Stimulated activated CD4-positive, alpha-beta T cell treated with anti-CD3 and anti-CD28 coated beads, Interleukin-1b, Interleukin-23, amount 100 ng/mL, for 1 hour (primary cell): ENCODE results near the gene EFCAB10.
"Not testable (repeated sequence)": the region's sequence is repeated elsewhere in the genome, so short reads cannot be mapped to it uniquely, and the experiment has no call there.

Experiments used
- DNase-seq, 2 donors: peaks; one replicate each; pipeline ENCODE4 v3.0.0-alpha.2; 2020; ENCODE audit warnings: low read depth in 2 of 2

EFCAB10 gene

DNA sequence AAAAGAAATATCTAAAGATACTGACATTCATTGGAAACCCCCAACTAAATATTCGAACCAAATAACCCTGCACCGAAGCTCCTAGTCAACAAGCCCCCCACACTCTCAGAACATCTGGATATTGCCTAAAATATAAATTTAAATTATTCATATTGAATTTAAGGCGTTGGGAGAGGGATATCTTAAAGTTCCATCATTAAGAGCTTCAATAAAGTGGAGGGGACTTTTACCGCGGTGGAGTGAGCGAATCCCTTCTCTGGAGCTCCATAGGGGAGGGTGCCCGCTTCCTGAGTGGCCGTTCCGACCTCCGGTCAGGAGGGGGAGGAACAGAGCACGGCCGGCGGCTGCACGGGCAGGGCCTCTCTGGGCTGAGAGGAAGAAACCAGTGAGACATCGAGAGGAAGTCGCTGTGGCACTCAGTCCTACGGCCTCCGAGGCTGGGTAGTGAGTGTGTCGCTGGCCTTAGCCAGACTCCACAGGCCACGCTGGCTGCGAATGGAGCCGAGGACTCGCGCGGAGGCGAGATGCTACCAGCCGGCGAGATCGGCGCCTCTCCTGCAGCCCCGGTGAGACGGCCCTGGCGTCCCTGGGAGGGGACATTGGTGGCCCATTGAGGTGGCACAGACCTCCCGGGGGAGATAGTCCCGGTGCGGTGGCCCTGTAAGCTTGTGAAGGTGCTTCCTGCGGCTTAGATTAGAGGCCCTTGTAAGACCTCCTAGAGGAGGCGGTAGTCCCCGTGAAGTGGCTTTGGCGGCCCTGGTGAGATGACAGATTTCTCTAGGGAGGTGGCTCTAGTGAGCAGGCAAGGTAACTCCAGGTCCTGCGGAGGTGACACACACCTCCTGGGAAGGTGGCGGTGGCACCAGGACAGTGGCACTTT, 49.3 kb downstream of the EFCAB10 start, which contains the start of gene RINT1:
Gene RINT1 (plus strand): TSS at position 410 of the 880 bp plus-strand sequence. CDS start 115 bp downstream, at position 525.
- peak; percentile 72 to 78 for DNase-seq

DNA sequence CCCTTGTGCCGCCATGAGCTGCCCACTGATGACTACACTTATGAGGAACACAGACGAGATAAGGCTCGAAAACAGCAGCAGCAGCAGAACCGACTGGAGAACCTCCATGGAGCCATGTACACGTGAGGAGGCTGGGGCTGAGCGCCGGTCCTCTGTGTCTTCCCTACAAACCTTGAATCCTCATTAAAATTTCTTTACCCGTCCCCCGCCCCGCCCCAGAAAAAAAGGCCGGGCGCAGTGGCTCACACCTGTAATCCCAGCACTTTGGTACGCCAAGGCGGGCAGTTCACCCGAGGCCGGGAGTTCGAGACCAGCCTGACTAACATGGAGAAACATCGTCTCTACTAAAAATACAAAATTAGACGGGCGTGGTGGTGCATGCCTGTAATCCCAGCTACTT, 50.7 kb downstream of the EFCAB10 start:
- DNase-seq, result no peak

DNA sequence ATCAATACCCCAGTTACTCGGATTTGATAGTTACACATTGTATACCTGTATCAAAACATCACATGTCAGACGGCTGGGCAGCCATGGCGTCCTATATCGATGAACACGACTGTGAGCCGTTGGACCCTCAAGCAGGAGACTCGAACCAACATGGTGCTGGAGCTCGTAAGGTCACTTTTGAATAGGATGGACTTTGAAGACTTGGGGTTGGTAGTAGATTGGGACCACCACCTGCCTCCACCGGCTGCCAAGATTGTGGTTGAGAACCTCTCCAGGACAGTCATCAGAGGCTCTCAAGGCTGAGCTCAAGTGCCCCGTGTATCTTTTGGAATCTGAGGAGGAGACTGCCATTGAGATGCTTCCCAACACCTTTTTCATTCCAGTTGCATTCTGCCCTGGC, 51.2 kb downstream of the EFCAB10 start:
- DNase-seq, result no peak

DNA sequence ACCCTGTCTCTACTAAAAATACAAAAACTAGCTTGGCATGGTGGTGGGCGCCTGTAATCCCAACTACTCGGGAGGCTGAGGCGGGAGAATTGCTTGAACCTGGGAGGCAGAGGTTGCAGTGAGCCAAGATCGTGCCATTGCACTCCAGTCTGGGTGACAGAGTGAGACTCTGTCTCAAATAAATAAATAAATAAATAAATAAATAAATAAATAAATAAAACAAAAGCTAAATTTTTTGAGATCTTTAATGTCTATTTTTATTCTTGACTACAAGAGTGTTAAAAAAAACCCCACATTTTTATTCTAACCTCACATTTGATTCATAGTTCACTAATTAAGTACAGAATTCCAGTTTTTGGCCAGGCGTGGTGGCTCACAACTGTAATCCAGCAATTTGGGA, 53.6 kb downstream of the EFCAB10 start:
- DNase-seq, result not testable (repeated sequence)

DNA sequence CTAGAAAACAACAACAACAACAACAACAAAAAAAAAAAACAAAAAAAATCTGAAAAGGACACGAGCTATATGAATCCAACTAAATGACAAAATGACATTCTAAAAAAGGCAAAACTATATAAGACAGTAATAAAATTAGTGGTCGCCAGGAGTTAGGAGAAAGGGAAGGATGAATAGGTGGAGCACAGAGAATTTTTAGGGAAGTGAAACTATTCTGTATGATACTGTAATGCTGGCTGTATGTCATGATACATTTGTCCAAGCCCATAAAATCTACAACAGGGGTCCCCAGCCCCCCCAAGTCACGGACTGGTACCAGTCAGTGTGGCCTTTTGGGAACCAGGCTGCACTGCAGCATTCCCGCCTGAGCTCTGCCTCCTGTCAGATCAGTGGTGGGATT, 56.5 kb downstream of the EFCAB10 start:
- no peak for DNase-seq

DNA sequence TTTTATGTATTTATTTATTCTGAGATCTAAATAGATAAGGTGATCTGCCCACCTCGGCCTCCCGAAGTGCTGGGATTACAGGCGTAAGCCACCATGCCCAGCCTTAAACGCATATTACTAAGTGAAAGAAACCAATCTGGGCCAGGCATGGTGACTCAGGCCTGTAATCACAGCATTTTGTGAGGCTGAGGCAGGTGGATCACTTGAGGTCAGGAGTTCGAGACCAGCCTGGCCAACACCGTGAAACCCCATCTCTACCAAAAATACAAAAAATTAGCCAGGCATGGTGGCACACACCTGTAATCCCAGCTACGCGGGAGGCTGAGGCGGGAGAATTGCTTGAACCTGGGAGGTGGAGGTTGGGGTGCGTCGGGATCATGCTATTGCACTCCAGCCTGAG, 56.9 kb downstream of the EFCAB10 start:
- not testable (repeated sequence) for DNase-seq

DNA sequence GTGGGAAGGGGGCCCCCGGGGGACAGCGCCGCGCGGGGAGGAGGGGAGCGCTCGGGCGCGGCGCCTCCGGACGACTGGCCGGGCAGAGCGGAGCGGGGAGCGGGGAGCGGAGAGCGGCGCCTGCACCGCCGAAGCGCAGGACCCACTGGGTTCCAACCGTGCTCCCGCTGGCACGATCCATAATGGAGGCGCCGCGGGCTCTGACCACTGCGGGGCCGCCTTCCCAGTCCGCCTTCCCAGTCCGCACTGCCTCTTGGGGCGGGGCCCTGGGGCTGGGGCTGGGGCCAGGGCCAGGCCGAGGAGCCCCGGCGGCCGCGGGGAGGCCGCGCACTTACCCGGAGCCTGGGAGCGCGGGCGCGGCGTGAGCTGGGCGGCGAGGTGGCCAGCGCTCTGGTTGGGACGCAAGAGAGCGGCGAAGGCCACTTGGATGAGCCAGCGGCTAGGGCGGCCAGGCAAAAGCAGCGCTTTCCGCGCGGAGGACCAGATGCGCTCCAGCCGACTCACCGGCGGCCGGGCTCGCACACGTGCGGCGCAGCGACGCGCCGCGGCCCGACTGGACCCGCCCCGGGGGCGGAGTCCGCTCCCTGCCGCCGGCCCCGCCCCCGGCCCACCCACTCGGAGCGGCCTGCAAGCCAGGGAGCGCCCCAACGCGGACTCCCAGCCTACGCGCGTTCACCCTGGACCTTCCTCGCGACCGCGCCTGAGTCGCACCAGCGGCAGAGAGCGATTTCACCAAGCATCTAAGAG, 59.4 kb downstream of the EFCAB10 start, which contains the start of gene PUS7:
Gene PUS7 (minus strand): TSS at position 555 of the 747 bp plus-strand sequence. CDS start 13,759 bp downstream, outside the sequence.
- DNase-seq, result peak; percentile 53 to 70

DNA sequence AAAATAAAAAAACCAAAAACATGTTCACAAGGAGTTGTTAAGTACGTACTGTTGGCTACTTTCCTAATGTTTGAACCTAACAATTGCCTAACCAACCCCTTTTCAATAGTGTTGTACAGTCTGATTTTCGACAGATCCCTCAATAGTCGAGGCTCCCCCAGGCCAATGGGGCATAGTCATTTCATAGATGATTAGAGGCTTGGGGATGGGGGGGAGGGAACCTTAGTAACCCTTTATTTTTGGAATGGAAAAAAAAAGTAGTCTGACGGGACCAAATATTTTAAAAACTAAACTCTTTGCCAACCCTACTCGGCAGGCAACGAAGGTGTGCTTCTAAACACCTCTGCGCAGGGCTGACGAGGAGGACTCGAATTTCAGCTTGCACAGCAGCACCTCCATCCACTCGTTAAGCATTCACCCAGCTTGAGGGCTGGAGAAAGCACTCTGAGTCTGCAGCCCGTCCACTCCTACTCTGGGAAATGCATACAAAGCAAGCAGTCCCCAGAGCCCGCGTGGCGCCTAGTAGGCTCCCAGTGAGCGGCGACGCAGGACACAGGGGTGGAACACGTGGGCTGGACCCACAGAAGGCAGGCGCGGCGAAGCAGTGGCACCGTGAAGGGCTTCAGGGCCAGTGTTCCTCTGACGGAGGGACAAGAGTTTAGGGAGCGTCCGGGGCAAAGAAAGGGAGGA, 60.1 kb downstream of the EFCAB10 start:
- no peak for DNase-seq

DNA sequence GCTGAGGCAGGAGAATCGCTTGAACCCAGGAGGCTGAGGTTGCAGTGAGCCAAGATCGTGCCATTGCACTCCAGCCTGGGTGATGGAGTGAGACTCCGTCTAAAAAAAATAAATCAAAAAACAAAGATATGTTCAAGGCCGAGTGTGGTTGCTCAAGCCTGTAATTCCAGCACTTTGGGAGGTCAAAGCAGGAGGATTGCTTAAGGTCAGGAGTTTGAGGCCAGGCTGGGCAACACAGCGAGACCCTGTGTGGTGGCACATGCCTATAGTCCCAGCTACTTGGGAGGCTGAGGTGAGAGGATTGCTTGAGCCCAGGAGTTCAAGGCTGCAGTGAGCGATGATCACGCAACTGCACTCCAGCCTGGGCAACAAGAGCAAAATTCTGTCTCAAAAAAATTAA, 60.7 kb downstream of the EFCAB10 start:
- not testable (repeated sequence) for DNase-seq

DNA sequence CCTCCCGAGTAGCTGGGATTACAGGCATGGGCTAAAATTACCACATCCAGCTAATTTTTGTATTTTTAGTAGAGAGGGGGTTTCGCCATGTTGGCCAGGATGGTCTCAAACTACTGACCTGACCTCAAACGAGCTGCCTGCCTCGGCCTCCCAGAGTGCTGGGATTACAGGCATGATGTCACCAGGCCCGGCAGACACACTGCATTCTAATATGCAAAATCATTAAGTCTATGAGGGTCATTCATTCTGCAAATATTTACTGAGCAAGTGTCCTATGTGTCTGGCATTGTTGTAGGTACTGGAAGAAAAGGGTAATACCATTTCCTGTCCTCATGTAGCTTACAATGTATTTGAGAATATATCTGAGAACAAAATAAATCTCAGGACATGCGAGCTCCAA, 61.9 kb downstream of the EFCAB10 start:
- DNase-seq, result no peak

DNA sequence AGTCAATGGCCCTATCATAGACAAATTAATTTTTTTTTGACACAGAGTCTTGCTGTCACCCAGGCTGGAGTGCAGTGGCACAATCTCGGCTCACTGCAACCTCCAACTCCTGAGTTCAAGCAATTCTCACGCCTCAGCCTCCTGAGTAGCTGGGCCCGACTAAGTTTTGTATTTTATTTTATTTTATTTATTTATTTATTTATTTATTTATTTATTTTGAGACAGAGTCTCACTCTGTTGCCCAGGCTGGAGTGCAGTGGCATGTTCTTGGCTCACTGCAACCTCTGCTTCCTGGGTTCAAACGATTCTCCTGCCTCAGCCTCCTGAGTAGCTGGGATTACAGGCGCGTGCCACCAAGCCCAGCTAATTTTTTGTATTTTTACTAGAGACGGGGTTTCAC, 65.7 kb downstream of the EFCAB10 start:
- not testable (repeated sequence) for DNase-seq
